Measurements from ENCODE around the gene ABCD4. TPM values are rescaled to one million over a fixed set of nuclear protein-coding genes. Genes with fewer than 3 reads are reported as not detected.
"Not testable (repeated sequence)": the region's sequence is repeated elsewhere in the genome, so short reads cannot be mapped to it uniquely, and the experiment has no call there.

ABCD4 gene
- polyA plus RNA-seq (2014; cell fraction: cytosol; rRNA removed), result 30.3 and 35.0 TPM in 2 replicates
- polyA plus RNA-seq (2014; cell fraction: nucleus; rRNA removed), result 192 and 210 TPM in 2 replicates

- peak; percentile 95 for DNase-seq (ENCODE audit: low spot score)
Observed at GRCh38 chr14:74302634-74303569, at the start of gene ABCD4. TSS of gene ABCD4 (minus strand) at chr14:74302934. CDS start at chr14:74302912, 22 bp downstream.

- no peak for DNase-seq (ENCODE audit: low spot score)
Observed at GRCh38 chr14:74350928-74351323, 48.2 kb upstream of the ABCD4 start.

GRCh38 chr14:74350211-74350927 is 47.6 kb upstream of the ABCD4 start:
- DNase-seq (ENCODE audit: low spot score), result no peak

GRCh38 chr14:74349757-74350156 is 47.0 kb upstream of the ABCD4 start:
- no peak for DNase-seq (ENCODE audit: low spot score)

- DNase-seq (ENCODE audit: low spot score), result no peak
Observed at GRCh38 chr14:74348735-74349463, 46.2 kb upstream of the ABCD4 start.

GRCh38 chr14:74348241-74348734 is 45.6 kb upstream of the ABCD4 start, which contains the start of gene VRTN:
TSS of gene VRTN (plus strand) at chr14:74348471. CDS start at chr14:74356784, 8,313 bp downstream.
- DNase-seq (ENCODE audit: low spot score), result no peak

GRCh38 chr14:74347795-74348100 is 45.0 kb upstream of the ABCD4 start:
- DNase-seq (ENCODE audit: low spot score), result no peak

GRCh38 chr14:74347097-74347794 is 44.5 kb upstream of the ABCD4 start:
- no peak for DNase-seq (ENCODE audit: low spot score)

GRCh38 chr14:74346341-74346740 is 43.6 kb upstream of the ABCD4 start:
- no peak for DNase-seq (ENCODE audit: low spot score)

- no peak for DNase-seq (ENCODE audit: low spot score)
Observed at GRCh38 chr14:74333909-74334308, 31.2 kb upstream of the ABCD4 start.

- not testable (repeated sequence) for DNase-seq (ENCODE audit: low spot score)
Observed at GRCh38 chr14:74329950-74330552, 27.3 kb upstream of the ABCD4 start.

- peak; percentile 17 for DNase-seq (ENCODE audit: low spot score)
Observed at GRCh38 chr14:74326369-74327152, 23.8 kb upstream of the ABCD4 start.

- DNase-seq (ENCODE audit: low spot score), result no peak
Observed at GRCh38 chr14:74325446-74325845, 22.7 kb upstream of the ABCD4 start.

GRCh38 chr14:74324931-74325361 is 22.2 kb upstream of the ABCD4 start:
- DNase-seq (ENCODE audit: low spot score), result peak; percentile 38

- DNase-seq (ENCODE audit: low spot score), result peak; percentile 29
Observed at GRCh38 chr14:74314576-74314975, 11.8 kb upstream of the ABCD4 start.

GRCh38 chr14:74313601-74314000 is 10.9 kb upstream of the ABCD4 start:
- DNase-seq (ENCODE audit: low spot score), result no peak

- DNase-seq (ENCODE audit: low spot score), result no peak
Observed at GRCh38 chr14:74312161-74312560, 9.4 kb upstream of the ABCD4 start.

GRCh38 chr14:74309125-74310022 is 6.6 kb upstream of the ABCD4 start:
- no peak for DNase-seq (ENCODE audit: low spot score)

- DNase-seq (ENCODE audit: low spot score), result no peak
Observed at GRCh38 chr14:74308695-74309094, 6.0 kb upstream of the ABCD4 start.

All from SK-N-DZ (cell line).